ENCODE results near the gene PDHA1.

PDHA1 gene

GRCh38 chrX:19382555-19383145 lies 38.9 kb downstream of the PDHA1 start:
- H3K36me3 ChIP-seq (replicated peaks; ENCODE audit: low read depth, low read length) = no peaks in the 10 kb centered on the region
- H3K9me3 ChIP-seq (ENCODE audit: insufficient read depth, low read length) = no peaks in the 10 kb centered on the region
- no peaks in the 10 kb centered on the region for H3K4me1 ChIP-seq (ENCODE audit: low read length)
- H3K9ac ChIP-seq (ENCODE audit: low read length) = no peak overlapping the region
- H3K4me2 ChIP-seq (ENCODE audit: low read length) = peak overlapping the region; percentile 69
- no peaks in the 10 kb centered on the region for H4K20me1 ChIP-seq (ENCODE audit: insufficient read depth, low read length)
- H3K27ac ChIP-seq (ENCODE audit: low read length) = no peak overlapping the region
- peak overlapping the region; percentile 85; the same call in 1 of the 2 replicates for H2AFZ ChIP-seq (ENCODE audit: low read depth, low read length)
- TF ChIP-seq EZH2phosphoT487 (IDR thresholded peaks at IDR 0.05; ENCODE audit: low read depth) (no peak), CTCF (IDR thresholded peaks at IDR 0.05; ENCODE audit: low read depth, low read length) (peak; percentile 69)
- no peaks in the 10 kb centered on the region for H3K27me3 ChIP-seq (ENCODE audit: low read depth, low read length)
- H3K4me3 ChIP-seq (ENCODE audit: low read length) = peak overlapping the region; percentile 51
- no peaks in the 10 kb centered on the region for H3K79me2 ChIP-seq (ENCODE audit: low read length)

- no peak overlapping the region for H3K4me2 ChIP-seq (ENCODE audit: low read length)
- no peaks in the 10 kb centered on the region for H3K36me3 ChIP-seq (replicated peaks; ENCODE audit: low read depth, low read length)
- no peak overlapping the region for H3K9ac ChIP-seq (ENCODE audit: low read length)
- no peak overlapping the region for H2AFZ ChIP-seq (ENCODE audit: low read depth, low read length)
- no peaks in the 10 kb centered on the region for H3K27me3 ChIP-seq (ENCODE audit: low read depth, low read length)
- H3K79me2 ChIP-seq (ENCODE audit: low read length) = no peaks in the 10 kb centered on the region
- no peak for TF ChIP-seq EZH2phosphoT487 (IDR thresholded peaks at IDR 0.05; ENCODE audit: low read depth)
- no peak for TF ChIP-seq CTCF (IDR thresholded peaks at IDR 0.05; ENCODE audit: low read depth, low read length)
- no peak overlapping the region for H3K4me3 ChIP-seq (ENCODE audit: low read length)
- no peaks in the 10 kb centered on the region for H3K9me3 ChIP-seq (ENCODE audit: insufficient read depth, low read length)
- no peaks in the 10 kb centered on the region for H4K20me1 ChIP-seq (ENCODE audit: insufficient read depth, low read length)
- no peak overlapping the region for H3K27ac ChIP-seq (ENCODE audit: low read length)
- no peaks in the 10 kb centered on the region for H3K4me1 ChIP-seq (ENCODE audit: low read length)
These were observed 43.0 kb downstream of the PDHA1 start for GRCh38 chrX:19386679-19387078.

GRCh38 chrX:19388064-19388679 lies 44.4 kb downstream of the PDHA1 start:
- no peak overlapping the region for H3K4me2 ChIP-seq (ENCODE audit: low read length)
- no peaks in the 10 kb centered on the region for H4K20me1 ChIP-seq (ENCODE audit: insufficient read depth, low read length)
- no peaks in the 10 kb centered on the region for H3K36me3 ChIP-seq (replicated peaks; ENCODE audit: low read depth, low read length)
- TF ChIP-seq EZH2phosphoT487 (IDR thresholded peaks at IDR 0.05; ENCODE audit: low read depth) = no peak
- no peak for TF ChIP-seq CTCF (IDR thresholded peaks at IDR 0.05; ENCODE audit: low read depth, low read length)
- no peak overlapping the region for H3K27ac ChIP-seq (ENCODE audit: low read length)
- H3K79me2 ChIP-seq (ENCODE audit: low read length) = no peaks in the 10 kb centered on the region
- H3K4me3 ChIP-seq (ENCODE audit: low read length) = no peak overlapping the region
- H3K27me3 ChIP-seq (ENCODE audit: low read depth, low read length) = no peaks in the 10 kb centered on the region
- no peaks in the 10 kb centered on the region for H3K4me1 ChIP-seq (ENCODE audit: low read length)
- H3K9ac ChIP-seq (ENCODE audit: low read length) = no peak overlapping the region
- no peak overlapping the region for H2AFZ ChIP-seq (ENCODE audit: low read depth, low read length)
- H3K9me3 ChIP-seq (ENCODE audit: insufficient read depth, low read length) = no peaks in the 10 kb centered on the region

GRCh38 chrX:19388741-19389140 lies 45.0 kb downstream of the PDHA1 start:
- no peak overlapping the region for H3K4me3 ChIP-seq (ENCODE audit: low read length)
- no peak overlapping the region for H3K27ac ChIP-seq (ENCODE audit: low read length)
- TF ChIP-seq CTCF (IDR thresholded peaks at IDR 0.05; ENCODE audit: low read depth, low read length) (no peak), EZH2phosphoT487 (IDR thresholded peaks at IDR 0.05; ENCODE audit: low read depth) (no peak)
- no peaks in the 10 kb centered on the region for H4K20me1 ChIP-seq (ENCODE audit: insufficient read depth, low read length)
- no peak overlapping the region for H2AFZ ChIP-seq (ENCODE audit: low read depth, low read length)
- H3K4me2 ChIP-seq (ENCODE audit: low read length) = no peak overlapping the region
- H3K27me3 ChIP-seq (ENCODE audit: low read depth, low read length) = no peaks in the 10 kb centered on the region
- no peak overlapping the region for H3K9ac ChIP-seq (ENCODE audit: low read length)
- H3K4me1 ChIP-seq (ENCODE audit: low read length) = no peaks in the 10 kb centered on the region
- no peaks in the 10 kb centered on the region for H3K36me3 ChIP-seq (replicated peaks; ENCODE audit: low read depth, low read length)
- H3K9me3 ChIP-seq (ENCODE audit: insufficient read depth, low read length) = no peaks in the 10 kb centered on the region
- no peaks in the 10 kb centered on the region for H3K79me2 ChIP-seq (ENCODE audit: low read length)

Data from OCI-LY3 (cell line).